Myocyte (in vitro differentiated cells): ENCODE results near the gene NELFCD. TPM values are rescaled to one million over a fixed set of nuclear protein-coding genes. Genes with fewer than 3 reads are reported as not detected.
"Not testable (repeated sequence)": the region's sequence is repeated elsewhere in the genome, so short reads cannot be mapped to it uniquely, and the experiment has no call there.

Source experiments
- DNase-seq: peaks from one replicate; pipeline ENCODE4 v3.0.0-alpha.2; 2012; ENCODE audit warnings: low read depth
- total RNA-seq: library from RNA; depleted of rRNA; stranded (reverse); fragments of >200 nt; gene quantifications from 2 replicates; pipeline ENCODE4 v1.2.3, GENCODE V29; 2014

NELFCD gene
- total RNA-seq, 1 donor from 2014 or later = 32.0 TPM

GRCh38 chr20:58973179-58973578 lies 7.9 kb upstream of the NELFCD start:
- DNase-seq = no peak

GRCh38 chr20:58973866-58974265 lies 7.2 kb upstream of the NELFCD start:
- no peak for DNase-seq

GRCh38 chr20:58975353-58975752 lies 5.7 kb upstream of the NELFCD start:
- no peak for DNase-seq

GRCh38 chr20:58976061-58976730 lies 4.9 kb upstream of the NELFCD start:
- no peak for DNase-seq

GRCh38 chr20:58978351-58979190 lies 2.5 kb upstream of the NELFCD start:
- DNase-seq = no peak

- peak; percentile 30 for DNase-seq
Observed at GRCh38 chr20:58981628-58982364, 740 bp downstream of the NELFCD start.

- no peak for DNase-seq
Observed at GRCh38 chr20:58982406-58983114, 1.5 kb downstream of the NELFCD start.

- not testable (repeated sequence) for DNase-seq
Observed at GRCh38 chr20:58983115-58983468, 2.0 kb downstream of the NELFCD start.

- DNase-seq = no peak
Observed at GRCh38 chr20:58984691-58985090, 3.6 kb downstream of the NELFCD start.

GRCh38 chr20:58985656-58986055 lies 4.6 kb downstream of the NELFCD start:
- no peak for DNase-seq

- no peak for DNase-seq
Observed at GRCh38 chr20:58986286-58986967, 5.4 kb downstream of the NELFCD start.

GRCh38 chr20:58986968-58987517 lies 6.0 kb downstream of the NELFCD start:
- DNase-seq = no peak

- peak; percentile 36 for DNase-seq
Observed at GRCh38 chr20:58987790-58988564, 6.9 kb downstream of the NELFCD start.

- DNase-seq = no peak
Observed at GRCh38 chr20:58988565-58988882, 7.5 kb downstream of the NELFCD start.

- no peak for DNase-seq
Observed at GRCh38 chr20:58989196-58989595, 8.1 kb downstream of the NELFCD start.

- no peak for DNase-seq
Observed at GRCh38 chr20:58990651-58991445, 9.8 kb downstream of the NELFCD start.

GRCh38 chr20:58991715-58992114 lies 10.7 kb downstream of the NELFCD start:
- DNase-seq = no peak

- DNase-seq = no peak
Observed at GRCh38 chr20:58992911-58993310, 11.9 kb downstream of the NELFCD start.
